Measurements from ENCODE around the gene PCDHB5. TPM values are rescaled to one million over a fixed set of nuclear protein-coding genes. Genes with fewer than 3 reads are reported as not detected.
A peak's percentile ranks its signal among the peaks of the same experiment; 100 is the strongest.

The PCDHB5 gene
- polyA plus RNA-seq, 1 of the 3 experiments (the other 2 are of a cell fraction): 0.10 TPM

DNA sequence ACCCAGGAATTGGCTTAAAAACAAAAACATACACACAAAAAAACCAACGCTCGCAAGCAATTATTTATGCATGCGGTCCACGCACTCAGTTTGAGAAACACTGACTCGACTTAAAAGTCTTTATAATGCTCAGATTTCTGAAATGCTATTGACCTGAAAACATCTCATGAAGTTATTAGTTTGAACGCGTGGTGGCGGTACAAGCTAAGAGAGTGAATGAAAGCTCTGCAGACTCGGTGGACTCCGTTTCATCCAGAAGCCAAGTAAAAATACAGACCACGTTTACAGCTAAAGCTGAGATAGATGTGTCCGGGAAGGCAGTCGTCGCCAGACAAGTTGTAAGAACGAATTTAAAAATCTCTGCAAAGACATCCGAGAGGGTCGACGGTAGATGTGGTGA is 14.8 kb downstream of the PCDHB5 start, which contains the start of gene PCDHB6:
PCDHB6 (plus strand) TSS at position 246 of the 400 bp plus-strand sequence. CDS start 201 bp downstream, outside the sequence.
- DNase-seq: peak; percentile 76
- peak within 1 kb of the TSS; percentile 54 to 65 for H3K4me3 ChIP-seq (ENCODE audit: low read depth in 2 of 2, low read length in 1 of 2)
- peak within 1 kb of the TSS; percentile 93 for H2AFZ ChIP-seq (ENCODE audit: low read depth)
- H3K4me1 ChIP-seq (ENCODE audit: control insufficient read depth in 1 of 2, insufficient read depth in 2 of 2, low read depth in 1 of 2, low read length in 1 of 2): no peaks in the 10 kb centered on the region
- ChIA-PET CTCF (interaction anchor here (0.6 to 2.0 kb wide), 30 partner anchors 9 to 416 kb away, joined by 3 to 15 read pairs (median 4); partner anchors contain the start of genes PCDHA1, PCDHA4, PCDHA8 and PCDHB14), POLR2A (interaction anchor here (0.9 to 1.2 kb wide), 2 partner anchors 28 to 411 kb away, joined by 3 to 5 read pairs; partner anchors contain the start of gene PCDHB4)
- no peaks in the 10 kb centered on the region for H3K9me2 ChIP-seq
- no peaks in the 10 kb centered on the region for H3F3A ChIP-seq (replicated peaks; ENCODE audit: insufficient read depth)
- H3K4me2 ChIP-seq: peak within 1 kb of the TSS; percentile 72
- H3K36me3 ChIP-seq (replicated peaks in 1 of 2; ENCODE audit: control insufficient read depth in 1 of 2, insufficient read depth in 2 of 2, low read length in 1 of 2): no peaks in the 10 kb centered on the region
- peaks cover 4% of the 10 kb centered on the region; the same call in 1 of the 2 replicates for H3K9me3 ChIP-seq
- H3K79me2 ChIP-seq (ENCODE audit: insufficient read depth): no peaks in the 10 kb centered on the region
- peak within 1 kb of the TSS in 1 of 2 experiments; percentile 53; a peak in 1 of 4 replicates for H3K27ac ChIP-seq (ENCODE audit: low read depth in 2 of 2, low read length in 1 of 2)
- TF ChIP-seq, protein P1, sequence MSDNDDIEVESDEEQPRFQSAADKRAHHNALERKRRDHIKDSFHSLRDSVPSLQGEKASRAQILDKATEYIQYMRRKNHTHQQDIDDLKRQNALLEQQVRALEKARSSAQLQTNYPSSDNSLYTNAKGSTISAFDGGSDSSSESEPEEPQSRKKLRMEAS (IDR thresholded peaks at IDR 0.05; ENCODE audit: low read depth): no peak
- no peak for TF ChIP-seq TAF1 (IDR thresholded peaks at IDR 0.05; ENCODE audit: borderline replicate concordance, low read depth, low read length)
- peak; percentile 73 for TF ChIP-seq RAD21 (IDR thresholded peaks at IDR 0.05; ENCODE audit: low read length)
- no peak for TF ChIP-seq SIN3A (IDR thresholded peaks at IDR 0.05; ENCODE audit: borderline replicate concordance, low read depth, low read length)
- no peak for TF ChIP-seq RFX5 (IDR thresholded peaks at IDR 0.05; ENCODE audit: low read length)
- 0 out of 2 replicates have a peak, but pooled peaks have one; percentile 15 for TF ChIP-seq MXI1 (IDR thresholded peaks at IDR 0.05; ENCODE audit: low read depth, low read length)
- TF ChIP-seq SMC3 (IDR thresholded peaks at IDR 0.05; ENCODE audit: low read depth, low read length): peak; percentile 37
- TF ChIP-seq TEAD4 (IDR thresholded peaks at IDR 0.05; ENCODE audit: borderline replicate concordance, insufficient read depth): no peak
- no peak for TF ChIP-seq POLR2AphosphoS5 (IDR thresholded peaks at IDR 0.05; ENCODE audit: low read depth, low read length)
- TF ChIP-seq, protein P2, sequence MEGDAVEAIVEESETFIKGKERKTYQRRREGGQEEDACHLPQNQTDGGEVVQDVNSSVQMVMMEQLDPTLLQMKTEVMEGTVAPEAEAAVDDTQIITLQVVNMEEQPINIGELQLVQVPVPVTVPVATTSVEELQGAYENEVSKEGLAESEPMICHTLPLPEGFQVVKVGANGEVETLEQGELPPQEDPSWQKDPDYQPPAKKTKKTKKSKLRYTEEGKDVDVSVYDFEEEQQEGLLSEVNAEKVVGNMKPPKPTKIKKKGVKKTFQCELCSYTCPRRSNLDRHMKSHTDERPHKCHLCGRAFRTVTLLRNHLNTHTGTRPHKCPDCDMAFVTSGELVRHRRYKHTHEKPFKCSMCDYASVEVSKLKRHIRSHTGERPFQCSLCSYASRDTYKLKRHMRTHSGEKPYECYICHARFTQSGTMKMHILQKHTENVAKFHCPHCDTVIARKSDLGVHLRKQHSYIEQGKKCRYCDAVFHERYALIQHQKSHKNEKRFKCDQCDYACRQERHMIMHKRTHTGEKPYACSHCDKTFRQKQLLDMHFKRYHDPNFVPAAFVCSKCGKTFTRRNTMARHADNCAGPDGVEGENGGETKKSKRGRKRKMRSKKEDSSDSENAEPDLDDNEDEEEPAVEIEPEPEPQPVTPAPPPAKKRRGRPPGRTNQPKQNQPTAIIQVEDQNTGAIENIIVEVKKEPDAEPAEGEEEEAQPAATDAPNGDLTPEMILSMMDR (IDR thresholded peaks at IDR 0.05): peak; percentile 56
- TF ChIP-seq YY1 (IDR thresholded peaks at IDR 0.05; ENCODE audit: low read depth): no peak
- TF ChIP-seq CHD2 (IDR thresholded peaks at IDR 0.05; ENCODE audit: low read length, partially characterized antibody): no peak
- TF ChIP-seq JUND (IDR thresholded peaks at IDR 0.05): no peak
- TF ChIP-seq, protein P3, sequence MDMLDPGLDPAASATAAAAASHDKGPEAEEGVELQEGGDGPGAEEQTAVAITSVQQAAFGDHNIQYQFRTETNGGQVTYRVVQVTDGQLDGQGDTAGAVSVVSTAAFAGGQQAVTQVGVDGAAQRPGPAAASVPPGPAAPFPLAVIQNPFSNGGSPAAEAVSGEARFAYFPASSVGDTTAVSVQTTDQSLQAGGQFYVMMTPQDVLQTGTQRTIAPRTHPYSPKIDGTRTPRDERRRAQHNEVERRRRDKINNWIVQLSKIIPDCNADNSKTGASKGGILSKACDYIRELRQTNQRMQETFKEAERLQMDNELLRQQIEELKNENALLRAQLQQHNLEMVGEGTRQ (IDR thresholded peaks at IDR 0.05; ENCODE audit: borderline replicate concordance, low read depth, low read length): no peak
- TF ChIP-seq ELF1 (IDR thresholded peaks at IDR 0.05): no peak
- TF ChIP-seq NRF1 (IDR thresholded peaks at IDR 0.05; ENCODE audit: low read depth, low read length): no peak
- peak within 1 kb of the TSS; percentile 32; the same call in 1 of the 2 replicates for H3K9ac ChIP-seq
- H3K27me3 ChIP-seq (ENCODE audit: insufficient read depth): no peaks in the 10 kb centered on the region
- 16% methylated on average over 18 of the region's 18 CpGs for WGBS (ENCODE audit: low lambda C conversion rate)
- H4K20me1 ChIP-seq (ENCODE audit: insufficient read depth): no peaks in the 10 kb centered on the region

Data from SK-N-SH (cell line).